ENCODE data around the gene AKR1C2. TPM values are rescaled to one million over a fixed set of nuclear protein-coding genes. Genes with fewer than 3 reads are reported as not detected.
"Not testable (repeated sequence)": the region's sequence is repeated elsewhere in the genome, so short reads cannot be mapped to it uniquely, and the experiment has no call there.

AKR1C2 gene
- total RNA-seq, 6 experiments from 2014 or later, result 0.52 to 1.5 (median 1.1) TPM

DNA sequence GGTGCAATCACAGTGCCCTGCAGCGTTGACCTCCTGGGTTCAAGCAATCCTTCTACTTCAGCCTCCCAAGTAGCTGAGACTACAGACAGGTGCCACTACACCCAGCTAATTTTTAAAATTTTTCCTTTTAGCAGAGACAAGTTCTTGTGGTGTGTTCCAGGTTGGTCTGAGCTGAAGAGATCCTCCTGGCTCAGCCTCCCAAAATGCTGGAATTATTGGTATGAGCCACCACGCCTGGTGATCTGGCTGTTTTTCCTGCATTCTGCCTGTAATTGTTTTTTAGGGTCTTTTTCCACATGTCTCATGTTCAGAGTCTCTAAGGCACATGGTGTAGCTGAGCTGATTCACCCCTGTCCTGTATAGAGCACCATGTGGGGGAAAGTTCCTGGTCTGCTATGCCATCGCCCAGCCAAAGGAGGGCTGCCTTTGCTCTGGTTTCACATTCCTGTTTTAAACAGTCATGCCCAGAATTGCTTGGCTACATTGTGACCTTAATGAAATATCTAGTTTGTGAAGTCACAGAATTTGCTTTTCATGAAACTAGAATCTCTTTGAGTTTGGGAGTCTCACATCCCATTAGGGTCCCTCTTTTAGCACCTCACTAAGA is 15.1 kb upstream of the AKR1C2 start:
- DNase-seq, result peak; percentile 60
- peaks cover 14% of the 10 kb centered on the region; the same call in 1 of the 2 replicates for H3K4me1 Mint-ChIP-seq (ENCODE audit: low read depth)
- not testable (repeated sequence) for H3K4me3 Mint-ChIP-seq; H3K27me3 Mint-ChIP-seq (ENCODE audit: insufficient read depth); H3K36me3 Mint-ChIP-seq (ENCODE audit: low read depth); H3K27ac Mint-ChIP-seq; H3K9me3 Mint-ChIP-seq
- TF ChIP-seq, protein P1, sequence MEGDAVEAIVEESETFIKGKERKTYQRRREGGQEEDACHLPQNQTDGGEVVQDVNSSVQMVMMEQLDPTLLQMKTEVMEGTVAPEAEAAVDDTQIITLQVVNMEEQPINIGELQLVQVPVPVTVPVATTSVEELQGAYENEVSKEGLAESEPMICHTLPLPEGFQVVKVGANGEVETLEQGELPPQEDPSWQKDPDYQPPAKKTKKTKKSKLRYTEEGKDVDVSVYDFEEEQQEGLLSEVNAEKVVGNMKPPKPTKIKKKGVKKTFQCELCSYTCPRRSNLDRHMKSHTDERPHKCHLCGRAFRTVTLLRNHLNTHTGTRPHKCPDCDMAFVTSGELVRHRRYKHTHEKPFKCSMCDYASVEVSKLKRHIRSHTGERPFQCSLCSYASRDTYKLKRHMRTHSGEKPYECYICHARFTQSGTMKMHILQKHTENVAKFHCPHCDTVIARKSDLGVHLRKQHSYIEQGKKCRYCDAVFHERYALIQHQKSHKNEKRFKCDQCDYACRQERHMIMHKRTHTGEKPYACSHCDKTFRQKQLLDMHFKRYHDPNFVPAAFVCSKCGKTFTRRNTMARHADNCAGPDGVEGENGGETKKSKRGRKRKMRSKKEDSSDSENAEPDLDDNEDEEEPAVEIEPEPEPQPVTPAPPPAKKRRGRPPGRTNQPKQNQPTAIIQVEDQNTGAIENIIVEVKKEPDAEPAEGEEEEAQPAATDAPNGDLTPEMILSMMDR (IDR thresholded peaks at IDR 0.05), result peak; percentile 48

GRCh38 chr10:5018134-5018533 is 14.5 kb upstream of the AKR1C2 start:
- H3K27ac Mint-ChIP-seq, result no peak overlapping the region
- H3K27me3 Mint-ChIP-seq (ENCODE audit: insufficient read depth), result no peaks in the 10 kb centered on the region
- DNase-seq, result no peak
- TF ChIP-seq, protein P1 (IDR thresholded peaks at IDR 0.05), result no peak
- H3K4me3 Mint-ChIP-seq, result no peak overlapping the region
- peaks cover 14% of the 10 kb centered on the region; the same call in 1 of the 2 replicates for H3K4me1 Mint-ChIP-seq (ENCODE audit: low read depth)
- H3K9me3 Mint-ChIP-seq, result no peaks in the 10 kb centered on the region
- no peaks in the 10 kb centered on the region for H3K36me3 Mint-ChIP-seq (ENCODE audit: low read depth)

- TF ChIP-seq, protein P1 (IDR thresholded peaks at IDR 0.05), result no peak; the same call in 1 of the 2 replicates
- Mint-ChIP-seq H3K27ac (no peak overlapping the region), H3K27me3 (ENCODE audit: insufficient read depth) (peaks cover 6% of the 10 kb centered on the region), H3K9me3 (no peaks in the 10 kb centered on the region), H3K4me3 (no peak overlapping the region), H3K36me3 (ENCODE audit: low read depth) (no peaks in the 10 kb centered on the region), H3K4me1 (ENCODE audit: low read depth) (peaks cover 6% of the 10 kb centered on the region; the same call in 1 of the 2 replicates)
- DNase-seq, result peak; percentile 16
These were observed 11.3 kb upstream of the AKR1C2 start for GRCh38 chr10:5014936-5015335.

DNA sequence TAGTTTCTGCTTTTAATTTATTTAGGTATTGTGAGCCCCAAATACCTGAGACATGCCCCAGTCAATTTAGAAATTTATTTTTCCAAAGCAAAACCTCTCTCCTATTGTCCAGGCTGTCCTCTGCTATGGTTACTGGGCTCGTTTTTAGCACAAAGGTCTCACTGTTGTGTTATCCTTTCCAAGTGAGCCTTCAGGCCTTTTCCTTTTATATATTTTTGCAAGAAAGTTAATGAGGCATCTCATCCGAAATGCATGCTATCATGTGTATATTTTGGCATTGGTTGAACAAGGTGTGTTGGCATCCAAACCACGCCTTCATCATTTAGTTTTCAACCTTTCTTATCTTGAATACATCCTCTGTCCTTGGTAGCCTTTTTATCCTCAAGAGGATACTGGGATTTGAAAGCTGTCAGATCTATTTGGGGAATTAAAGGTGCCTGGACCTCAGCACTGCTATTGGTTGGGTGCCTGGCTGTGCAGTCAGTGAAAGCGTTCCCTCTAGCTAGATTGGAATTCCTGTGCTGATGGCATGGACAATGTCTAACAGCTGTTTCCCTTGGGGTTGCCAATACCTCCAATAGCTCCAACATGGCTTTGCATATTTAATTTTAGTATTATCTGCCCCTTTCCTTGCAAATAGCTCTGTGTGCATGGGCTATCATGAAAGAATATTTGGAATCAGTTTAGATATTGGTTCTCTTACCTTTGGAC is 10.7 kb upstream of the AKR1C2 start:
- H3K27ac Mint-ChIP-seq; H3K27me3 Mint-ChIP-seq (ENCODE audit: insufficient read depth): not testable (repeated sequence)

DNA sequence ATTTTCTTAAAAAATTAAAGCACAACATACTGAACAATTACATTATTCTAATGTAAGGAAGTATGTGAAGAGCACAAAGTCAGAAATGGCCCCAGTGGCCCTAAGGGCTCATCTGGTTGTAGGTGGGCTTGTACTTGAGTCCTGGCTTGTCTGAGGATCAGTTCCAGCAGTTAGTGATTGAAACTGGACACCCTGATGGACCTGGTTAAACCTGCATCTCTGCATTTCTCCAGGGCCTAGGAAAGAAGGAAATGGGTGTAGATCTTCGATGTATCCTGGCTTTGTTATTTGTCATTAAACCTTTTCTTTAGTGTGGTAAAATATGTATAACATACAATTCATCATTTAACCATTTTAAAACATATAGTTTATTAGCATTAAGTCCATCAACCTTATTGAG is 9.7 kb upstream of the AKR1C2 start:
- Mint-ChIP-seq H3K27ac (no peak overlapping the region), H3K36me3 (ENCODE audit: low read depth) (no peaks in the 10 kb centered on the region), H3K4me1 (ENCODE audit: low read depth) (no peaks in the 10 kb centered on the region; the same call in 1 of the 2 replicates), H3K27me3 (ENCODE audit: insufficient read depth) (peaks cover 15% of the 10 kb centered on the region), H3K9me3 (no peaks in the 10 kb centered on the region), H3K4me3 (no peak overlapping the region)
- TF ChIP-seq, protein P1 (IDR thresholded peaks at IDR 0.05), result no peak
- no peak for DNase-seq

More for the DNA sequence above, 10.7 kb upstream of the AKR1C2 start:
- H3K36me3 Mint-ChIP-seq (ENCODE audit: low read depth); H3K4me3 Mint-ChIP-seq; H3K4me1 Mint-ChIP-seq (ENCODE audit: low read depth); DNase-seq; H3K9me3 Mint-ChIP-seq: not testable (repeated sequence)

DNA sequence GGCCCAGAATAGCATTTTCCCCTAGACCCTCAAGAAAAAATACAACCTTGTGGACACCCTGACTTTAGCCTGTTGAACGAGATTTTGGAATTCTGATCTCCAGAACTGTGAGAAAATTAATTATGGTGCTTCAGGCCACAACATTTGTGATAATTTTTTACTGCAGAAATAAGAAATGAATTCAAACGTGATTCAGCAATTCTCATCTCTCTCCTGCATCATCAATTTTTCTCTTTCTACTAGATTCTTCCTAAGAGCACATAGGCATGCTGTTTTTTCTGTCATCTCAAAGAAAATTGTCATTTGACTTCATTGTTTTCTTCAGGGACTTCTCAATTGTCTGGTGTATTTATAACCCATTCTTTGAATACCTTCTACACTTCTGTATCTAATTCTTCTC is 8.9 kb upstream of the AKR1C2 start:
- H3K9me3 Mint-ChIP-seq, result no peaks in the 10 kb centered on the region

DNA sequence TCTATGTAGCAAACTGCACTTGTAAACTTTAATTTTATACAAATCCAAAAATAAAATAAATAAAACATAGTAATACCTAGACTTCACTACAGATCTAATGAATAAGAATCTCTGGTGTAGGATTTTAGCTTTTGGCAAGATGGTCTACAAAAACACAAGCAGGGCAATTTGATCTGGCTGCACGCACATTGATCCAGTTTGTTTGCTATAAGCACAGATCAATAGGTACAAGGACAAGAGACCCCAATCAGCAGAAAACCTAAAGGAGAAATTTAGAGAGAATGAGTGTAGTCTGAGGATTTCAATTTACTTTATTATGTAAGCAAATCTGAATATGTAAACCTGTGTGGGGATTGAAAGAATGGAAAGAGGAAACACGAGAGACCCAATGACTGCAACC is 7.7 kb upstream of the AKR1C2 start:
- not testable (repeated sequence) for H3K27ac Mint-ChIP-seq; H3K36me3 Mint-ChIP-seq (ENCODE audit: low read depth); H3K9me3 Mint-ChIP-seq; DNase-seq; H3K4me3 Mint-ChIP-seq; H3K4me1 Mint-ChIP-seq (ENCODE audit: low read depth)
- peaks cover 15% of the 10 kb centered on the region for H3K27me3 Mint-ChIP-seq (ENCODE audit: insufficient read depth)

More for the DNA sequence above, 8.9 kb upstream of the AKR1C2 start:
- Mint-ChIP-seq H3K36me3 (ENCODE audit: low read depth) (no peaks in the 10 kb centered on the region), H3K4me3 (no peak overlapping the region), H3K27me3 (ENCODE audit: insufficient read depth) (peaks cover 15% of the 10 kb centered on the region), H3K27ac (no peak overlapping the region), H3K4me1 (ENCODE audit: low read depth) (no peaks in the 10 kb centered on the region)
- TF ChIP-seq, protein P1 (IDR thresholded peaks at IDR 0.05), result no peak
- no peak for DNase-seq

DNA sequence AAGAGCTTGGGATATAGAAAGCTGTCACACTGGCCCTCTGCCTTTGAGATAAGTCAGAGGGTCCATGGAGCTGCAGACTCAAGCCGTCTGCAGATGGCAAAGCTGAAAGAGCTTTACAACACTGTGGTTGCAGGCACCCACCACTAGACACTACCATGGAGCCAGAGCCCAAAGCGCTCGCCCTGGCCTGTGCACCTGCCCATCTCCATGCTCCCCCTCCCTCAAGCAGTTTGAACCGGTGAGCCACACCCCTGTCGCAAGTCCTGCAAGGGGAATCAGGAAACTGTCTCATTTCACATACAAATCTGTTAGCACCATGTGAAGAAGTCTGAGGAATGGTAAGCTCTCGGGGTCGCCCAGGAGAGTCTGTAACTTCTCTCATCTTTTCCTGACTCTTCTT is 6.4 kb upstream of the AKR1C2 start:
- H3K4me3 Mint-ChIP-seq; H3K4me1 Mint-ChIP-seq (ENCODE audit: low read depth); H3K9me3 Mint-ChIP-seq; H3K36me3 Mint-ChIP-seq (ENCODE audit: low read depth); DNase-seq; H3K27ac Mint-ChIP-seq: not testable (repeated sequence)
- peaks cover 19% of the 10 kb centered on the region for H3K27me3 Mint-ChIP-seq (ENCODE audit: insufficient read depth)
